Ramos (cell line): ENCODE data around the gene NBAS.

Experiments
- in situ Hi-C: fragments of 300-500 bp; cut with MboI; formaldehyde crosslinking; loops from one replicate; pipeline ENCODE4 v1.14.3; 2022; ENCODE audit warnings: low sequenced_read_pairs; ENCODE audit not compliant: unreplicated experiment

NBAS gene

DNA sequence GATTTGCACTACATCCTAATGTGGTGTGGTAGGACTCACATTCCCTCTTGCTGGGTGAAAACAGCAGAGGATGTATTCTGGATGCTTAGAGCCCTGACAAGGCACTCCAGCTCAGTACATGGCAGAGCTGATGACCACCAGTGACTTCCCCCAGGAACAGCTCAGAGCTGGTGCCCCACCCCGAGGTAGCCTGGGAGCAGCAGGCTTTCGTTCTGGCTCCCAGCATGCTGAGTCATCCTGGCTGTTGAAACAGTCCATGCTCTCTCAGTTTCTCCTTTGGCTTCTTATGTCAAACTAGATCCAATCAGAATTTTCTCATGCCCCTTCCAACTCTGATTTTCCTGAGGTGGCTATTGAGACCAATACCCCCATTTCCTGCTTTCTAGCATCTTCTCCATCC lies 438.2 kb downstream of the NBAS start:
- in situ Hi-C loops = no loop called here

- in situ Hi-C loops = no loop called here
These were observed 440.5 kb downstream of the NBAS start for GRCh38 chr2:15120631-15121030.

- in situ Hi-C loops = no loop called here
These were observed 441.4 kb downstream of the NBAS start for GRCh38 chr2:15119722-15120175.

- in situ Hi-C loops = no loop called here
These were observed 443.6 kb downstream of the NBAS start for GRCh38 chr2:15117409-15118050.
